ENCODE measurements around the gene ZNRF4. TPM values are rescaled to one million over a fixed set of nuclear protein-coding genes. Genes with fewer than 3 reads are reported as not detected.
"Not testable (repeated sequence)": the region's sequence is repeated elsewhere in the genome, so short reads cannot be mapped to it uniquely, and the experiment has no call there.

ZNRF4 gene
- total RNA-seq, result not detected

DNA sequence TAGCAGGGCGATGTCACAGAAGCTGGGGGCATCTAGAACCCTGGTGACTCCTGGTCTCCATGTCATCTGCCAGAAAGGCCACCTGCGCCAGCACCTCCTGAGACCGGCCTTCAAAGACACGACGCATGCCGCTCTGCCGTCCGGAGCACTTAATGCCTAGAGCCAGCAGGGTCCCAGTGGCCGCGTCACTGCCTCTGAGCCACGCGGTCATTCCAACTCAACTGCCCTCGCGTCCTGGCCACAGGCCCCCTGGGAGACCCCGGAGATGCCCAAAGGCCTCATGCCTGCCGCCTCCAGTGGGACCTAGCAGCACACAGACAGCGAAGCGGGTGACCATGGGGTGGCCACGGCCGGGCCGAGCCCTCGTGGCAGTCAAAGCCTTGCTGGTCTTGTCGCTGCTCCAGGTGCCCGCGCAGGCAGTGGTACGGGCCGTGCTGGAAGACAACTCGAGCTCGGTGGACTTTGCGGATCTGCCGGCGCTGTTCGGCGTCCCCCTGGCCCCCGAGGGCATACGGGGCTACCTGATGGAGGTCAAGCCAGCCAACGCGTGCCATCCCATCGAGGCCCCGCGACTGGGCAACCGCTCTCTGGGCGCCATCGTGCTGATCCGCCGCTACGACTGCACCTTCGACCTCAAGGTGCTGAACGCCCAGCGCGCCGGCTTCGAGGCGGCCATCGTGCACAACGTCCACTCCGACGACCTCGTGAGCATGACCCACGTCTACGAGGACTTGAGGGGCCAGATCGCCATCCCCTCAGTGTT is at the start of gene ZNRF4:
Gene ZNRF4 (plus strand): TSS at position 51 of the 763 bp plus-strand sequence. CDS start 75 bp downstream, at position 126.
- intact Hi-C loops (cut with DNase I), result loop anchor here (2.0 kb wide), 1 partner anchor 75 kb away; no protein-coding TSS in a partner anchor
- Histone ChIP-seq H3K36me3 (no peaks in the 10 kb centered on the region), H3K4me3 (no peak within 1 kb of the TSS), H3K9me3 (no peaks in the 10 kb centered on the region), H3K4me1 (no peaks in the 10 kb centered on the region), H3K27ac (no peak within 1 kb of the TSS), H3K27me3 (no peaks in the 10 kb centered on the region)
- DNase-seq (ENCODE audit: extremely low spot score in 2 of 2), result no peak
- TF ChIP-seq POLR2A (IDR thresholded peaks at IDR 0.05) (no peak), POLR2AphosphoS5 (IDR thresholded peaks at IDR 0.05; ENCODE audit: insufficient read depth in 1 of 2, low read depth in 1 of 2) (no peak), CTCF (IDR thresholded peaks at IDR 0.05) (no peak)

GRCh38 chr19:5406198-5406597 is 49.0 kb upstream of the ZNRF4 start:
- H3K9me3 ChIP-seq; H3K4me1 ChIP-seq; H3K27ac ChIP-seq; H3K4me3 ChIP-seq; H3K27me3 ChIP-seq; H3K36me3 ChIP-seq; intact Hi-C loops (cut with DNase I); DNase-seq (ENCODE audit: extremely low spot score in 2 of 2): not testable (repeated sequence)

DNA sequence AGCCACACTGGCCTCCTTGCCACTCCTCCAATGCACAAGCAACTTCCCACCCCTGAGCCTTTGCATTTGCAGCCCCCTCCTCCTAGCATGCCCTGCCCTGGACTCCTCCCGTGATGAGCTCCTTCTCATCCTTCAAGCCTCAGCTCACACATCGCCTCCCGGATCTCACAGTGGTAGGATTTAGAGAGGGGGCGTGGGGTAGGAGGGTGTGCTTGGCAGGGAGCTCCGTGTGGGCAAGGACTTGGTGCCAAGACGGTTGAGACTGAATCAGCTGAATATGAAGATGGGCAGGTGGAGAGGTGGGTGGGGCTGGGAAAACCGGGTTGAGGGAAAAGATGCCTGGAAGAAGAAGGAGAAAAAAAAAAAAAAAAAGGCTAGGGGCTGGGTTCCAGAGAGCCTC is 48.4 kb upstream of the ZNRF4 start:
- no peaks in the 10 kb centered on the region for H3K27me3 ChIP-seq
- H3K36me3 ChIP-seq, result no peaks in the 10 kb centered on the region
- intact Hi-C loops (cut with DNase I), result no loop called here
- H3K9me3 ChIP-seq, result no peaks in the 10 kb centered on the region
- TF ChIP-seq POLR2A (IDR thresholded peaks at IDR 0.05), result no peak
- TF ChIP-seq CTCF (IDR thresholded peaks at IDR 0.05), result no peak
- no peak for TF ChIP-seq POLR2AphosphoS5 (IDR thresholded peaks at IDR 0.05; ENCODE audit: insufficient read depth in 1 of 2, low read depth in 1 of 2)
- DNase-seq (ENCODE audit: extremely low spot score in 2 of 2), result no peak
- no peaks in the 10 kb centered on the region for H3K4me1 ChIP-seq
- no peak overlapping the region for H3K4me3 ChIP-seq
- no peak overlapping the region for H3K27ac ChIP-seq

- Histone ChIP-seq H3K36me3 (no peaks in the 10 kb centered on the region), H3K4me3 (no peak overlapping the region), H3K27me3 (no peaks in the 10 kb centered on the region), H3K4me1 (no peaks in the 10 kb centered on the region), H3K27ac (no peak overlapping the region), H3K9me3 (no peaks in the 10 kb centered on the region)
- no peak for DNase-seq (ENCODE audit: extremely low spot score in 2 of 2)
- TF ChIP-seq CTCF (IDR thresholded peaks at IDR 0.05), result no peak
- TF ChIP-seq POLR2A (IDR thresholded peaks at IDR 0.05), result no peak
- TF ChIP-seq POLR2AphosphoS5 (IDR thresholded peaks at IDR 0.05; ENCODE audit: insufficient read depth in 1 of 2, low read depth in 1 of 2), result no peak
- intact Hi-C loops (cut with DNase I), result no loop called here
These were observed 47.9 kb upstream of the ZNRF4 start for GRCh38 chr19:5407356-5407755.

- Histone ChIP-seq H3K27me3 (no peaks in the 10 kb centered on the region), H3K9me3 (no peaks in the 10 kb centered on the region), H3K27ac (no peak overlapping the region), H3K4me3 (no peak overlapping the region), H3K36me3 (no peaks in the 10 kb centered on the region), H3K4me1 (no peaks in the 10 kb centered on the region)
- DNase-seq (ENCODE audit: extremely low spot score in 2 of 2), result no peak
- intact Hi-C loops (cut with DNase I), result no loop called here
- TF ChIP-seq POLR2AphosphoS5 (IDR thresholded peaks at IDR 0.05; ENCODE audit: insufficient read depth in 1 of 2, low read depth in 1 of 2) (no peak), CTCF (IDR thresholded peaks at IDR 0.05) (no peak), POLR2A (IDR thresholded peaks at IDR 0.05) (no peak)
These were observed 37.5 kb upstream of the ZNRF4 start for GRCh38 chr19:5417495-5418436.
